T-cell (primary cell): ENCODE measurements around the gene MPZL1. TPM values are rescaled to one million over a fixed set of nuclear protein-coding genes. Genes with fewer than 3 reads are reported as not detected.
"Not testable (repeated sequence)": the region's sequence is repeated elsewhere in the genome, so short reads cannot be mapped to it uniquely, and the experiment has no call there.

Source experiments
- ATAC-seq, 4 experiments: fragments of 200-7000 bp in 3 of 4; fragments of 150-1000 bp in 1 of 4; cut with Tn5 transposase; replicated peaks in 1 of 4; 1 replicate in 3 of 4; 2 replicates in 1 of 4; pipeline ENCODE4 v1.10.0; 2021; ENCODE audit warnings: moderate library complexity in 3 of 4, mild to moderate bottlenecking in 2 of 4, moderate number of reproducible peaks in 1 of 4
- CTCF ChIA-PET, 2 donors: fragments of 300-600 bp; sonication (Branson Sonifier 250); formaldehyde crosslinking; loops; one replicate each; lab custom pipeline; 2022; ENCODE audit warnings: antibody characterized with exemption in 2 of 2; lab: Charles Lee
- POLR2A ChIA-PET, 2 donors: fragments of 300-600 bp; sonication (Branson Sonifier 250); formaldehyde crosslinking; loops; one replicate each; lab custom pipeline; 2022; ENCODE audit warnings: antibody characterized with exemption in 2 of 2; lab: Charles Lee
- DNase-seq, 35 experiments: peaks; one replicate each; pipeline versions ENCODE4 v3.0.0 to v3.0.0-alpha.2; 2013 to 2023
- H3K27ac ChIP-seq: one replicate; pipeline ENCODE4 v1.5.1; 2013; ENCODE audit warnings: low read length
- H3K27me3 ChIP-seq, 2 experiments: replicated peaks in 1 of 2; 1 replicate in 1 of 2; 2 replicates in 1 of 2; pipeline versions ENCODE4 v1.6.1 to v1.7.0; 2013; ENCODE audit warnings: low read length in 1 of 2, mixed read lengths in 1 of 2; ENCODE audit not compliant: control insufficient read depth in 2 of 2, insufficient read depth in 2 of 2; ENCODE audit errors: extremely low read depth in 1 of 2
- H3K36me3 ChIP-seq, 2 donors: 1 replicate in 1 of 2; 2 replicates in 1 of 2; pipeline versions ENCODE4 v1.6.1 to v1.7.0; 2013; ENCODE audit warnings: low read length in 1 of 2; ENCODE audit not compliant: control insufficient read depth in 2 of 2, insufficient read depth in 1 of 2; ENCODE audit errors: extremely low read depth in 1 of 2
- H3K4me1 ChIP-seq, 2 experiments: 1 replicate in 1 of 2; 2 replicates in 1 of 2; pipeline versions ENCODE4 v1.6.1 to v1.7.0; 2013; ENCODE audit warnings: low read length in 2 of 2, mixed read lengths in 1 of 2; ENCODE audit not compliant: insufficient read depth in 2 of 2, control insufficient read depth in 1 of 2; ENCODE audit errors: extremely low read depth in 1 of 2
- H3K4me3 ChIP-seq, 2 donors: 1 replicate in 1 of 2; 2 replicates in 1 of 2; pipeline versions ENCODE4 v1.5.1 to v1.7.0; 2013; ENCODE audit warnings: mild to moderate bottlenecking in 2 of 2, low read length in 1 of 2, moderate library complexity in 1 of 2; ENCODE audit not compliant: control insufficient read depth in 1 of 2; ENCODE audit errors: extremely low read depth in 1 of 2
- H3K9me3 ChIP-seq: 2 replicates; pipeline ENCODE4 v1.7.0; 2013
- H3K27ac Mint-ChIP-seq, 2 donors: one replicate each; pipeline ENCODE4 v1.8.0; 2020 to 2021; ENCODE audit warnings: mild to moderate bottlenecking in 2 of 2, mixed read lengths in 2 of 2
- H3K27me3 Mint-ChIP-seq, 2 donors: one replicate each; pipeline ENCODE4 v1.8.0; 2021 to 2022; ENCODE audit warnings: mixed read lengths in 2 of 2
- H3K36me3 Mint-ChIP-seq: one replicate; pipeline ENCODE4 v1.8.0; 2021; ENCODE audit warnings: mixed read lengths
- H3K4me1 Mint-ChIP-seq, 3 donors: one replicate each; pipeline ENCODE4 v1.8.0; 2020 to 2022; ENCODE audit warnings: mixed read lengths in 3 of 3, mild to moderate bottlenecking in 1 of 3
- H3K4me3 Mint-ChIP-seq, 3 donors: one replicate each; pipeline ENCODE4 v1.8.0; 2020 to 2022; ENCODE audit warnings: mild to moderate bottlenecking in 3 of 3, mixed read lengths in 3 of 3, moderate library complexity in 3 of 3
- H3K9me3 Mint-ChIP-seq, 3 donors: one replicate each; pipeline ENCODE4 v1.8.0; 2020 to 2022; ENCODE audit warnings: mixed read lengths in 3 of 3
- WGBS: methylation state at CpG from one replicate; pipeline ENCODE4 v1.1.5; 2013; ENCODE audit warnings: missing lambda C conversion rate; ENCODE audit not compliant: insufficient coverage; 5-methylcytosine and 5-hydroxymethylcytosine counted together
- total RNA-seq, 35 experiments: library from RNA in 6 of 35; stranded (reverse) in 6 of 35; fragments of 120-200 nt in 1 of 35; gene quantifications; one replicate each; pipeline versions ENCODE4 v1.2.1 to v1.2.4 and lab custom pipeline; 2013 to 2026

Gene MPZL1
- total RNA-seq, 5 donors from 2014 or later (not counting 1 experiment from before 2014, with no cell fraction given), result 5.1 to 9.9 (median 8.5) TPM

DNA sequence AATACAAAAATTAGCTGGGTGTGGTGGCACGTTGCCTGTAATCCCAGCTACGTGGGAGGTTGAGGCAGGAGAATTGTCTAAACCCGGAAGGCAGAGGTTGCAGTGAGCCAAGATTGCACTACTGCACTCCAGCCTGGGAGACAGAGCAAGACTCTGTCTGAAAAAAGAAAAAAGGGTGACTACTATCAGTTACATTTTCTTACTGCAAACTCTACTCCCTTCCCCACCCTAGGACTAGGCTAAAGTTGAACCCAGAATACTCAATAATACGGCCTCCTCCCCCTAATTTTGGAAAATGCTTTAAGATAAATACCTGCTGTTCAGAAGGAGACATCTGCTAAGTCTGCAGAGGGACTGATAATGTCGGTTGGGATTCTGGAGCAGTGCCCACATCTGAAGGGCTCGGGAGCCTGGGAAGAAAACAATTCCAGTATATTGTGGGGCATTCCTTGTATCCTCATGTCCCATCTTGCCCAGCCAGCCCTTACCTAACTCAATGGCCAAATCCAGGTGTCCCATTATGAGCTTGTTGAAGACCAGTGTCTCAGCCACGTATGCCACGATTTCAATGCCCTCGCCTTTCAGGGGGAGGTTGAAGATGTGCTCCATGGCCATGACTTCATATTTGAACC is 102.5 kb downstream of the MPZL1 start:
- Histone ChIP-seq H3K27me3 (peaks cover 0 to 10% of the 10 kb centered on the region in 2 experiments), H3K27ac (no peak overlapping the region), H3K4me1 (peaks cover 0 to 3% of the 10 kb centered on the region in 2 experiments), H3K9me3 (no peaks in the 10 kb centered on the region), H3K4me3 (no peak overlapping the region), H3K36me3 (no peaks in the 10 kb centered on the region)
- Mint-ChIP-seq H3K27ac (no peak overlapping the region), H3K36me3 (no peaks in the 10 kb centered on the region), H3K4me1 (peaks cover 6 to 14% (median 10%) of the 10 kb centered on the region in 3 donors), H3K9me3 (no peaks in the 10 kb centered on the region), H3K27me3 (peaks cover 6 to 18% of the 10 kb centered on the region in 2 donors), H3K4me3 (no peak overlapping the region)
- ChIA-PET POLR2A (no interaction called here), CTCF (interaction anchor here in 1 of 2 donors (0.7 kb wide), 1 partner anchor 34 kb away, joined by 3 read pairs; no protein-coding TSS in a partner anchor)
- DNase-seq (no peak), ATAC-seq (no peak)
- WGBS, result 100% methylated on average over 2 of the region's 9 CpGs

DNA sequence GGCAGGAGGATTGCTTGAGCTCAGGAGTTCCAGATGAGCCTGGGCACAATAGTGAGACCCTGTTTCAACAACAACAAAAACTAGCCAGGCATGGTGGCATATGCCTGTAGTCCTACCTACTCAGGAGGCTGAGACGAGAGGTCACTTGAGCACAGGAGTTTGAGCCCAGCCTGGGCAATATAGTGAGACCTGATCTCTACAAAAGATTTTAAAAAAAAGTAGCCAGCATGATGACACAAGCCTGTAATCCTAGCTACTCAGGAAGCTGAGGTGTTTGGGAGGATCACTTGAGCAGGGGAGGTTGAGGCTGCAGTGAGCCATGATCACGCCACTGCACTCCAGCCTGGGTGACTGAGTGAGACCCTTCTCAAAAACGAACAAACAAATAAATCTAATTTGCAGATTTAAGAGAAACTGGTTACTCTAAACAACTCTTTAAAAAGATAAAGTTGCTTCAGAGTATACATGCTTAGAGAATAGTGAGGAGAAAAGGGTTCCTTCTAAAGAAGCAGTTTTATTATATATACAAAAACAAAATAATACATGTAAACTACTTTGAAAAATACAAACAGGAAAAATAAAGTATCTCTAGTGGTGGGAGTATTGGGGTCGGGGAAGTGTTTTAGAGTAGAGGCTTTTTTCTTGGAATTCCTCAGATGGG is 103.8 kb downstream of the MPZL1 start:
- Histone ChIP-seq H3K36me3 (no peaks in the 10 kb centered on the region), H3K27me3 (peaks cover 0 to 2% of the 10 kb centered on the region in 2 experiments), H3K4me1 (no peaks in the 10 kb centered on the region), H3K4me3 (no peak overlapping the region), H3K9me3 (no peaks in the 10 kb centered on the region), H3K27ac (no peak overlapping the region)
- Mint-ChIP-seq H3K27ac (no peak overlapping the region), H3K27me3 (peaks cover 0 to 9% of the 10 kb centered on the region in 2 donors), H3K4me1 (peaks cover 0 to 10% (median 6%) of the 10 kb centered on the region in 3 donors), H3K4me3 (no peak overlapping the region), H3K36me3 (no peaks in the 10 kb centered on the region), H3K9me3 (no peaks in the 10 kb centered on the region)
- no CpG with 5 or more reads among the region's 4 CpGs for WGBS
- ChIA-PET POLR2A (no interaction called here), CTCF (interaction anchor here (0.6 kb wide), 2 partner anchors 68 to 117 kb away, joined by 3 to 5 read pairs; no protein-coding TSS in a partner anchor)
- ATAC-seq (no peak), DNase-seq (no peak)

DNA sequence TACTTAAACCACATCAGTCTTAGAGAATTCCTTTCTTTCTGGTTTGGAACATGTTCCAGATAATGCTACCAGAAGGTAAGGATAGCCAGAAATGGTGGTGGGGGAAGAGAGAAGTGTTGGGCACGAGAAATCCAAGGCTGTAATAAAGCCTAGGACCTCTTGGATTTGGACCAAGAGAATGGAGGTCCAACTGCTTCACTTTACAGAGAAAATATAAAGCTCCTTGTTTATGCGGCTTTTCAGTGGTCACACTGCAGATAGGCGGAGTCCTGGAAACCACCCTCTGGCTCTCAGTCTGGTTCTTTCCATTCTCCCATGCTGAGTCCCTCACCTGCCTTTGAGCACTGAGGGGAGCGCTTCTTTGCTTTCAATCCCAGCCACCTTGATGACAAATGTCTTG is 104.3 kb downstream of the MPZL1 start:
- H3K36me3 Mint-ChIP-seq, result no peaks in the 10 kb centered on the region
- H3K4me3 Mint-ChIP-seq, result no peak overlapping the region
- no peak overlapping the region for H3K27ac Mint-ChIP-seq
- ChIA-PET CTCF (interaction anchor here in 1 of 2 donors (0.6 kb wide), 1 partner anchor 116 kb away, joined by 5 read pairs; no protein-coding TSS in a partner anchor), POLR2A (interaction anchor here in 1 of 2 donors (0.5 kb wide), 1 partner anchor 107 kb away, joined by 4 read pairs; no protein-coding TSS in a partner anchor)
- no peaks in the 10 kb centered on the region for H3K9me3 ChIP-seq
- peaks cover 0 to 3% of the 10 kb centered on the region in 2 donors for H3K27me3 Mint-ChIP-seq
- H3K36me3 ChIP-seq, result no peaks in the 10 kb centered on the region
- ATAC-seq (no peak), DNase-seq (no peak)
- WGBS, result 100% methylated on average over 2 of the region's 4 CpGs
- peaks cover 0 to 10% (median 6%) of the 10 kb centered on the region in 3 donors for H3K4me1 Mint-ChIP-seq
- no peaks in the 10 kb centered on the region for H3K9me3 Mint-ChIP-seq
- H3K4me1 ChIP-seq, result no peaks in the 10 kb centered on the region
- no peak overlapping the region for H3K4me3 ChIP-seq
- H3K27me3 ChIP-seq, result no peaks in the 10 kb centered on the region
- no peak overlapping the region for H3K27ac ChIP-seq

DNA sequence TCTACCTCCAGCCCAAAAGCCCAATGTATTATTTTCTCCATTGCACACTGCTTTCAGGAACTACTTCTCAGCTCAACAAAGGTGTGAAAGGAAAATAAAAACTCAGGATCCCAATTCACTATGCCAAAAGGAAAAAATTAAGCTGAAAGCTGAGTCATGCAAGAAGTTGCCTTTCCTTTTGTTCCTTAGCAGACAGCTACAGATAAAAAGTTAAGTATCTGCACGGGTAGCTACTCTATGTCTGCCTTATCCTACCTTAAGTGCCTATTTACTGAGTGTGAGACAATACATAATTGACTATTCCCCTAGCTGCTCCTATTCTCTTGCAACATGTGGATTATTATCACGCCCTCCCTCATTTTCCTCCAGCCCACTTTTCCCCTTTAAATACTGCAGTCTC is 108.1 kb downstream of the MPZL1 start:
- ChIA-PET POLR2A (no interaction called here), CTCF (no interaction called here)
- Histone ChIP-seq H3K27me3 (no peaks in the 10 kb centered on the region), H3K4me1 (no peaks in the 10 kb centered on the region), H3K27ac (no peak overlapping the region), H3K9me3 (no peaks in the 10 kb centered on the region), H3K4me3 (no peak overlapping the region), H3K36me3 (no peaks in the 10 kb centered on the region)
- Mint-ChIP-seq H3K4me3 (no peak overlapping the region), H3K36me3 (no peaks in the 10 kb centered on the region), H3K9me3 (no peaks in the 10 kb centered on the region), H3K4me1 (no peaks in the 10 kb centered on the region), H3K27ac (no peak overlapping the region), H3K27me3 (no peaks in the 10 kb centered on the region)
- DNase-seq, result no peak
- no peak for ATAC-seq
- no CpG with 5 or more reads among the region's 2 CpGs for WGBS

DNA sequence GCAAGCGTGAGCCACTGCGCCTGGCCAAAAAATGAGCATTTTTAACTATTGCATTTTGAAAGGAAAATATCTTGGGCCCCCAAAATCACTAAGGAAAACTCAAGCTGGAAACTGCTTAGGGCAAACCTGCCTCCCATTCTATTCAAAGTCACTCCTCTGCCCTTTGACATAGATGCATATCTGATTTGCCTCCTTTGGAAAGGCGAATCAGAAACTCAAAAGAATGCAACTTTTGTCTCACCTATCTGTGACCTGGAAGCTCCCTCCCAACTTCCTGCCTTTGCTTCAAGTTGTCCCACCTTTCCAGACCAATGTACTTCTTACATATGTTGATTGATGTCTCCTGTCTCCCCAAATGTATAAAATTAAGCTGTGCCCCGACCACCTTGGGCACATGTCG is 108.9 kb downstream of the MPZL1 start:
- ATAC-seq, H3K36me3 ChIP-seq, H3K27ac ChIP-seq, H3K4me3 ChIP-seq, H3K27ac Mint-ChIP-seq, H3K27me3 Mint-ChIP-seq, H3K36me3 Mint-ChIP-seq, H3K4me1 Mint-ChIP-seq, H3K4me3 Mint-ChIP-seq, DNase-seq, H3K4me1 ChIP-seq, H3K9me3 ChIP-seq, CTCF ChIA-PET, H3K9me3 Mint-ChIP-seq, POLR2A ChIA-PET, H3K27me3 ChIP-seq: not testable (repeated sequence)
- 100% methylated on average over 2 of the region's 5 CpGs for WGBS

DNA sequence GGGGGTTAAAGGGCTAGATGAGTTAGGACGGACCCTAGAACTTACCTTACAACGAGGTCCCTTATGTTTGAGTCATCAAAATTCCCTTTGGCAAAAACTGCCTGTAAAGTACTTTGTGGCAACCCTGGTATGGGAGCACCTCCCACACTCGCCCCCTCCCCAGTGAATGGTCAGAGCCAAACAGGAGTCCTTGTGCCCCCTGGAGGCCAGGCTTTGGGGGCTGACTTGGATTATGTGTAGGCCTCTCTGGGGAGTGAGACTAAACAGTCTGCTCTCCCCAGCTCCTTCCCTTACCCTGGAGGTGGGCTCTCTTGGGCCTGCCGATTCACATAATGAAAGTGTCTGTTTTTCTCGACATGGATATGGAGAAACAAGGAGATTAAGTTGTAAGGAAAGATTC is 110.9 kb downstream of the MPZL1 start:
- Mint-ChIP-seq H3K4me3 (no peak overlapping the region), H3K36me3 (no peaks in the 10 kb centered on the region), H3K4me1 (no peaks in the 10 kb centered on the region), H3K9me3 (no peaks in the 10 kb centered on the region), H3K27ac (no peak overlapping the region), H3K27me3 (peaks cover 0 to 3% of the 10 kb centered on the region in 2 donors)
- DNase-seq, result no peak
- CTCF ChIA-PET, result no interaction called here
- H3K27me3 ChIP-seq, result no peaks in the 10 kb centered on the region
- no peaks in the 10 kb centered on the region for H3K36me3 ChIP-seq
- 83% methylated on average over 2 of the region's 5 CpGs for WGBS
- H3K4me3 ChIP-seq, result no peak overlapping the region
- no peaks in the 10 kb centered on the region for H3K9me3 ChIP-seq
- H3K4me1 ChIP-seq, result no peaks in the 10 kb centered on the region
- POLR2A ChIA-PET, result interaction anchor here in 1 of 2 donors (0.5 kb wide), 1 partner anchor 91 kb away, joined by 3 read pairs; no protein-coding TSS in a partner anchor
- no peak for ATAC-seq
- no peak overlapping the region for H3K27ac ChIP-seq
